Measurements from ENCODE around the gene BAG3. TPM values are rescaled to one million over a fixed set of nuclear protein-coding genes. Genes with fewer than 3 reads are reported as not detected.
A peak's percentile ranks its signal among the peaks of the same experiment; 100 is the strongest.
"Not testable (repeated sequence)": the region's sequence is repeated elsewhere in the genome, so short reads cannot be mapped to it uniquely, and the experiment has no call there.

The BAG3 gene
- total RNA-seq, 1 experiment from 2014 or later = 6.2 TPM

DNA sequence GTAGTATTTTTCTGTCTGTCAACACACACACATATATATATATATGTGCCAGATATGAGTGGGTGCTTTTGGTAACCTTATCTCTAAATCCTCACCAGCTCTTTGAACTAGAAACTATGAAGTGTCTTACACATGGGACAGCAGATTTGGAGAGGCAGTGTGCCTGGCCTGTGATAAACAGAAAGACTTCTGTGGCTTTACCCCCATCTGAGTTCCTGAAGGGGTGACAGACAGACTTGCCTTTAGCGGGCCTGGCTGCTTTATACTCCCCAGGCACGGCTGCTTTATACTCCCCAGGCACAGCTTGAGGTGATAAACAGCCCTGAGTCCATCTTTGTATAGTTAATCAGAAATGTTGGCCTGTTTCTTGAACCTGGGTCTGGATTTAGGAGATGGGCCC is 5.6 kb downstream of the BAG3 start:
- no peak for DNase-seq (ENCODE audit: low read depth, low spot score)
- in situ Hi-C loops (cut with HindIII; ENCODE audit: low pct_unique_long_range_greater_than_20kb, low sequenced_read_pairs) = no loop called here

DNA sequence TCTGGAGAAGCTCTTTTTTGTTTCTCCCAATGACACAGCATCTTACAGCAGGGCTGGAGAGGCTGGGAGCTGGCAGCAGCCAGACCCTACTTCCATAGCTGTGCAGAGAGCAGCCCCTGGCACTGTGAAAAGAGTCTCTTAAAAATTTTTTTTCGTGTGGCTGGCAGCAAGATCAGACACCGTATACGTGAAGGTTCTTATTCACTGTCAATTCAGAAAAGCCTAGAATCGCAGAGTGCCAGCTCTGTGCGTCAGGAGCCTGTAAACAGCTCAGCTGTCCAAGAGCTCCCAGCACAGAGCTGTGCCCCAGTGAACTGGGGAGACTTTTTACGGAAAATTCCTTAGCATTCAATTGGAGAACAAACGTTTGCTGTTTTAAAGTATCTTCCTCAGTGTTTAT is 6.5 kb downstream of the BAG3 start:
- no peak for DNase-seq (ENCODE audit: low read depth, low spot score)
- in situ Hi-C loops (cut with HindIII; ENCODE audit: low pct_unique_long_range_greater_than_20kb, low sequenced_read_pairs) = no loop called here

GRCh38 chr10:119658274-119658673 is 7.1 kb downstream of the BAG3 start:
- in situ Hi-C loops (cut with HindIII; ENCODE audit: low pct_unique_long_range_greater_than_20kb, low sequenced_read_pairs) = no loop called here
- DNase-seq (ENCODE audit: low read depth, low spot score) = no peak

DNA sequence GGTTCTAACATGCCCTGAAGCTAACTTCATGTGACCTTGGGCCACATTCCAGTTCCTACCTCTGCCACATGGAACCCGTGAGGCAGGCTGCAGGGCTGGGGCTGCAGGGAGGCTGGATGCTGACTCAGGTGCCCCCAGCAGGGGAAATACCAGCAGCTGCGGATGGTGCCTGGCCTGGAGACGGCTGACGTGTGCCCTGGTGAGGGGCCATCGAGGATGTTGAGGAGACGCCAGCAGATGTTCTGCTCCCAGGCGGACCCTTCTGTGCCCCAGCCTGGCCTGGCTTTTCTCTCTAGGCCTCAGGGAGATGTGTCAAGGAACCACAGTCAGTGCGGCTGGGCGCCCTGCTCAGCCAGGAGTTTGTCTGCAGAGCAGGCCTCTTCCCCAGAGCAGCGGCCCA is 8.8 kb downstream of the BAG3 start:
- no peak for DNase-seq (ENCODE audit: low read depth, low spot score)
- in situ Hi-C loops (cut with HindIII; ENCODE audit: low pct_unique_long_range_greater_than_20kb, low sequenced_read_pairs) = no loop called here

- in situ Hi-C loops (cut with HindIII; ENCODE audit: low pct_unique_long_range_greater_than_20kb, low sequenced_read_pairs); DNase-seq (ENCODE audit: low read depth, low spot score): not testable (repeated sequence)
These were observed 11.0 kb downstream of the BAG3 start for GRCh38 chr10:119662076-119662605.

DNA sequence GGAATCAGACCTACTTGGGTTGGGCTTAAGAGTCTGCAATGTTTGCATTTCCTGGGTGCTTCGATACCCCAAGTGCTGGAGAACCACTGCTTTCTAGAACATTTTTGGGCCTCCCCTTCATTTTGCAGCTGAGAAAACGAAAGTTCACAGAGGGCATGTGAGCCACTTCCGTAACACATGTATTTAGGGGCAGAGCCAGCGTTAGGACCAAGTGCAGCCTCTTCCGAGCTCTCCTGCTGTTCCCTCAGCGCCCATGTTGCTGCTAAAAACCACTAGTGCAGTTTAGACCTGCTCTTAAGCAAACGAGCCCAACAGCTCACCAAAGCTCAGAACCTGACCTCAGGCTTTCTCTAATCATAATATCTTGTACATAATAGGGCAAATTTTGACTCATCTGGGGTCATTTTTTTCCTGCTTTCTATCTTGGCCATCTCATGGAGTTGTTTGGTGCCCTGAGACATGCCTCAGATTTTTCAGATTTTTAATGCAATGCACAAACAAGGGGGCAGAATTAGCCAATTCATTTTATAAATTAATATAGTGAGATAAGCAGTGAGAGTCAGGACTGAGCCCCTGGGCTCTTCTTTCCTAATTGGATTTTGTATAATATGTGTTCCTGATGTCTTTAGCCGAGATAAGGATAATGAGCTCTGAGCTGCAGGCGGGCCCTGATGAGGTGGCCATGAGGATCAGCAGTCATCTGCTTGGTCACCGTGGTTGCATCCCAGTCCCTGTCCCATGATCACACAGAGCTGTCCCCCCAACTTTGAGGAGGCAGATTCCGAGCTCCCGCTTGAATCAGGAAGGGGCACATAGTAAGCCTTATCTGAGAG is 12.9 kb downstream of the BAG3 start:
- in situ Hi-C loops (cut with HindIII; ENCODE audit: low pct_unique_long_range_greater_than_20kb, low sequenced_read_pairs) = no loop called here

DNA sequence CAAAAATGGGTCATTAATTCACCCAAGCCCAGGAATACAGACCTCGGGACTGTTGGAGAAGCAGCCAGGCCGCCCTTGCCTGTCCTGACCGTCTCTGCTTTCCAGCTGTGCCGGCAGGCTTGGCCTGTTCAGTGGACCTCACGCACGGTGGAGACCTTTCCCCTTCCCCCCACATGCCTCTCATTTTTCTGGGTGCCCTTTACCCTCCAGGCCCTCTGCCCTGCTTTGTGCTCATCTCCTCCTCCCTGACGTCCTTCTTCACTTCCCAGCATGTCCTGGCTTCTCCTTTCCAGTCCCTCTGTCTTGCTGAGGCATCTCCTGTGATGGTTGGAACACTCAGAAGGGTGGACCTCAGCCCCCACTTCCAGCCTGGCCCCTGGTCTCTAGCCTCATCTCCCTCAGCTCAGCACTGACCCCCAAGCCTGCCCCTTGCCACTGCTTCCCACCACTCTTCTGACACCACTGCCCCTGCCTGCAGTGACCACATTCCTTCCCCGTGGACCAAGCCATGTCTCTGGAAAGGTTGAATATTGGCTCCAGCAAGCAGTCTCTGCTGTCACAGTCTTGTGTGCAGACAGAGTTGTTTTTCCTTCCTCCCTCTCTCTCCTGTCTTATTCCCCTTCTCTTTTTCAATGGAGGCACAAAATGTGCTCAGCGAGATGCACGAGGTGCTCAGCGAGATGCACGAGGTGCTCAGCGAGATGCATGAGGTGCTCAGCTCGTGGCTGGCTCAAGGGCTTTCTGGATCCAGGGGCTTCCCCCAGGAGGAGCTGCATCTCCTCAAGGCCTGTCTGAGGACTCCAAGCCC is 14.9 kb downstream of the BAG3 start:
- in situ Hi-C loops (cut with HindIII; ENCODE audit: low pct_unique_long_range_greater_than_20kb, low sequenced_read_pairs) = no loop called here
- no peak for DNase-seq (ENCODE audit: low read depth, low spot score)

More for the DNA sequence above, 12.9 kb downstream of the BAG3 start:
- DNase-seq (ENCODE audit: low read depth, low spot score) = no peak

DNA sequence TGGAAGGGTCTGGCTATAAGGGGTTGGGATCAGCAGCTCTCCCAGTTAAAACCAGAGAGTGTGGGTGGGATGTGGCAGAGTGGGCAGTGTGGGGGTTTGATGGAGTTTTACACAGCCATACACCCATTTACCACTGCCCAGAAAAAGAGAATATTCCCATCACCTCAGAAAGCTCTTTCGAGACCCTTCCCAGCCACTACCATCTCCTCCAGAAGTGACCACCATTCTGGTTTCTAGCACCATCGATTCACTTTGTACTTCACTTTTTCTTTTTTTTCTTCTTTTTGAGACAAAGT is 15.5 kb downstream of the BAG3 start:
- in situ Hi-C loops (cut with HindIII; ENCODE audit: low pct_unique_long_range_greater_than_20kb, low sequenced_read_pairs) = no loop called here
- no peak for DNase-seq (ENCODE audit: low read depth, low spot score)

DNA sequence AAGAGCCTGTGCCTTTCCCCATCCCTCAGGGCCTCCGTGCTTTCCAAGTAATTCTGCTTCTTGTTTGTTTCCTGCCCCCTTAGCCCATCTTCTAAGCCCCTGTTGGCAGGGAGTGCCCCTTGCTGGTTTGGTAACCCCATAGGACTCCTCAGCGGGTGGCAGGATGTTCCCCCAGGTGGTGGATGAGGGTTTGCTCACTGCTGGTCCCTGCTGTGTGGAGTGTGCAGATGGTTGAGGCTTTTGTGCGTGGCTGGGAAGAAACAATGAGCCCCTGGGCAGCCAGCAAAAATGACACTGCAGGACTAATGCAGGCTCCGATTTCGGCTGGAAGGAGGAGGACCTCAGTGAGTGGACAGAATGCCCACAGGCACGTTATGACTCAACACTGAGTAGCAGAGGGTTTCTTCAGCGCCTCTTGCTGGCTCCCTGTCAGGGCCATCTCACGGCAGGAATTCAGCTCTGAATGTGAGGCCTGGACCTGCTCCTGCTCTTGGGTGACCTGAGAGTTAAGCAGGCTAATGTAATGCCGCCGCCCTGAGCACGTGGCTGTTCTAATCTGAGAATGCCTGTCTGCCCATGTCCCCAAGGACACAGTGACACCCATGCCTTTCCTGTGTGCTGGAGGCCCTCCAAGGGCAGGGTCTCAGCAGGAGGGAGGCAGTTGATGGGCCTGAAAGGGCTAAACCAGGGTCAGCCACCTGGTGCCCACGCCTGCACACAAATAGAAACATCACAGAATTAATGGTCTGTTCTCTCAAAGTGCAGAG is 16.6 kb downstream of the BAG3 start:
- in situ Hi-C loops (cut with HindIII; ENCODE audit: low pct_unique_long_range_greater_than_20kb, low sequenced_read_pairs) = no loop called here
- peak; percentile 68 for DNase-seq (ENCODE audit: low read depth, low spot score)

DNA sequence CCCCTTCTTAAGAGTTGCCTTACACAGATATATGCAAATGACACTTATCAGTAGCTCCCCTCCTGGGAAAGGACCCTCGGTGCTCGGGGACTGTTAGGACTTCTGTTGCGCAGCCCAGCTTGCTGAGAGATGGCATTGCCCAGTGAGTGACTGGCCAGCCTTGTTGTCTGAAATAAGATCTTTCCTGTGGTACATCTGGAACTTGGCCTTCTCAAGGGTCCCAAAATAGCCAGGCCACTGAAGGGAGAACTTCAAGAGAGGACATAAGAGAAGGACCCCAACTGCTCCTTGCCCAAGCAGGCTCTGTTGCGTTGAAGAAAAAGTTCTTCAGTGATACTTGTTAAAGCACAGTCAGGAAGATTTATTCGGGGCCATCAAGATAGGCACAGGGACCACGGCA is 17.3 kb downstream of the BAG3 start:
- no peak for DNase-seq (ENCODE audit: low read depth, low spot score)
- in situ Hi-C loops (cut with HindIII; ENCODE audit: low pct_unique_long_range_greater_than_20kb, low sequenced_read_pairs) = no loop called here

GRCh38 chr10:119669331-119669730 is 18.2 kb downstream of the BAG3 start:
- no peak for DNase-seq (ENCODE audit: low read depth, low spot score)
- in situ Hi-C loops (cut with HindIII; ENCODE audit: low pct_unique_long_range_greater_than_20kb, low sequenced_read_pairs) = no loop called here

DNA sequence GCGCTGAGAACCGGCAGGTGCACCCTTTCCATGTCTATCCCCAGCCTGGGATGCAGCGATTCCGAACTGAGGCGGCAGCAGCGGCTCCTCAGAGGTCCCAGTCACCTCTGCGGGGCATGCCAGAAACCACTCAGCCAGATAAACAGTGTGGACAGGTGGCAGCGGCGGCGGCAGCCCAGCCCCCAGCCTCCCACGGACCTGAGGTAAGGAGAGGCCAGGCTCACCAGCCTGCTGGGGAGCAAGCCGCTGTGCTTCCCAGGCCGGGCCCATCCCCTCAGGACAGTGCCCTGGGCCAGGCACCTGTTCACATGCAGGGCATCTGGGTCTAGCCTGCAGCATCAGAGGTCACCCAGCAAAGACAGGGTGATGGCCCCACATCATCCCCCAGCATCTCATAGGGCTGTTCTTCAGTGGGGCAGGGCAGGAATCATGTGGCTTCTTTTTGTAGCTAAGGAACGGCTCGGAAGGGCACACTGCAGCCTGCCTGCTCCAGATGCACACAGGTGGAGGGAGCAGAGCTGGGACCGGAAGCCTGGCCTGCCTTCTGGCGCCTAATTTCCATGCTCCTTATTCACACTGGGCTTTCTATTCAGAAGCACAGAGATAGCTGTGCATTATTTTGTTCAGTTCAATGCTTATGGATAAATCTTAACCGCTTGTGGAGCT is 18.9 kb downstream of the BAG3 start:
- in situ Hi-C loops (cut with HindIII; ENCODE audit: low pct_unique_long_range_greater_than_20kb, low sequenced_read_pairs) = no loop called here
- DNase-seq (ENCODE audit: low read depth, low spot score) = no peak

GRCh38 chr10:119670717-119671116 is 19.5 kb downstream of the BAG3 start:
- in situ Hi-C loops (cut with HindIII; ENCODE audit: low pct_unique_long_range_greater_than_20kb, low sequenced_read_pairs) = no loop called here
- DNase-seq (ENCODE audit: low read depth, low spot score) = no peak

GRCh38 chr10:119671381-119671780 is 20.2 kb downstream of the BAG3 start:
- in situ Hi-C loops (cut with HindIII; ENCODE audit: low pct_unique_long_range_greater_than_20kb, low sequenced_read_pairs) = no loop called here

DNA sequence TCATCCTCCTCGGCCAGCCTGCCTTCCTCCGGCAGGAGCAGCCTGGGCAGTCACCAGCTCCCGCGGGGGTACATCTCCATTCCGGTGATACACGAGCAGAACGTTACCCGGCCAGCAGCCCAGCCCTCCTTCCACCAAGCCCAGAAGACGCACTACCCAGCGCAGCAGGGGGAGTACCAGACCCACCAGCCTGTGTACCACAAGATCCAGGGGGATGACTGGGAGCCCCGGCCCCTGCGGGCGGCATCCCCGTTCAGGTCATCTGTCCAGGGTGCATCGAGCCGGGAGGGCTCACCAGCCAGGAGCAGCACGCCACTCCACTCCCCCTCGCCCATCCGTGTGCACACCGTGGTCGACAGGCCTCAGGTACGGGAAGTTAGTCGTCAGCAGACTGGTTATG is 21.1 kb downstream of the BAG3 start:
- DNase-seq (ENCODE audit: low read depth, low spot score) = no peak
- in situ Hi-C loops (cut with HindIII; ENCODE audit: low pct_unique_long_range_greater_than_20kb, low sequenced_read_pairs) = no loop called here

More at GRCh38 chr10:119671381-119671780, 20.2 kb downstream of the BAG3 start:
- peak; percentile 64 for DNase-seq (ENCODE audit: low read depth, low spot score)

GRCh38 chr10:119673271-119673670 is 22.1 kb downstream of the BAG3 start:
- in situ Hi-C loops (cut with HindIII; ENCODE audit: low pct_unique_long_range_greater_than_20kb, low sequenced_read_pairs) = no loop called here
- DNase-seq (ENCODE audit: low read depth, low spot score) = no peak

DNA sequence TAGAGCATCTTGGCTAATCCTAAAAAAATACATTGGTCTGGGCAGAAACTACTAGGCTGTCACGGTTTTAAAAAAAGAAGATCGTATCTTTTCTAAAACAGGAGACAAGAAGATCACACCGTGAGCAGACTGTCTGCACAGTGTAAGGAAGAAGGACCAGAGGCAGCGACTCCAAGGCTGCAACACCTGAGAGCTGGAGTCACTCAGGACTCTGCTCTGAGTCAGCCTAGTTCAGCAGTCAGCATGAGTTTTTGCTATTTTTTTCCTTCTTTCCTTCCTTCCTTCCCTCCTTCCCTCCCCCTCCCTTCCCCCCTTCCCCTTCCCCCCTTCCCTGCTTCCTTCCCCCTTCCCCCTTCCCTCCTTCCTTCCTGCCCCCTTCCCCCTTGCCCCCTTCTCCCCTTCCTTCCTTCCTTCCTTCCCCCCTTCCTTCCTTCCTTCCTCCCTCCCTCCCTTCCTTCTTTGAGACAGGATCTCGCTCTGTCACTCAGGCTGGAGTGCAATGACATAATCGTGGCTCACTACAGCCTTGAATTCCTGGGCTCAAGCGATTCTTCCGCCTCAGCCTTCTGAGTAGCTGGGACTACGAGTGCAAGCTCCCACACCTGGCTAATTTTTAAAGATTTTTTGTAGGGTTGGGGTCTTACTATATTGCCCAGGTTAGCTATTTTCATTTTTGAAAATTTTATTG is 24.4 kb downstream of the BAG3 start:
- no peak for DNase-seq (ENCODE audit: low read depth, low spot score)
- in situ Hi-C loops (cut with HindIII; ENCODE audit: low pct_unique_long_range_greater_than_20kb, low sequenced_read_pairs) = no loop called here
